OCI-LY1 (cell line): ENCODE results near the gene NGFR.

Experiments used
- H2AFZ ChIP-seq: fragments of 200-600 bp; sonication (generic), shearing (Covaris generic); 2 replicates; pipeline ENCODE4 v1.6.0; 2014; ENCODE audit warnings: antibody characterized with exemption, mild to moderate bottlenecking, low read length
- H3F3A ChIP-seq: fragments of 200-600 bp; sonication (generic), shearing (Covaris generic); 2 replicates; pipeline ENCODE4 v1.6.0; 2014; ENCODE audit warnings: mild to moderate bottlenecking, antibody characterized with exemption, low read length, moderate library complexity; ENCODE audit not compliant: insufficient read depth
- H3K27ac ChIP-seq: fragments of 200-600 bp; sonication (generic); 2 replicates; pipeline ENCODE4 v1.5.1; 2014; ENCODE audit warnings: low read length, mixed run types, mild to moderate bottlenecking, low read depth; ENCODE audit not compliant: poor library complexity, severe bottlenecking
- H3K27me3 ChIP-seq: fragments of 200-600 bp; sonication (generic); 2 replicates; pipeline ENCODE4 v1.6.0; 2014; ENCODE audit warnings: antibody characterized with exemption, mild to moderate bottlenecking, low read length, moderate library complexity; ENCODE audit not compliant: insufficient read depth
- H3K36me3 ChIP-seq: fragments of 200-600 bp; sonication (generic); 2 replicates; pipeline ENCODE4 v1.6.1; 2014; ENCODE audit warnings: mild to moderate bottlenecking, antibody characterized with exemption, low read length, moderate library complexity, mixed read lengths; ENCODE audit not compliant: insufficient read depth
- H3K4me1 ChIP-seq: fragments of 200-600 bp; sonication (generic); 2 replicates; pipeline ENCODE4 v1.5.1; 2014; ENCODE audit warnings: mild to moderate bottlenecking, low read length, moderate library complexity; ENCODE audit not compliant: insufficient read depth, severe bottlenecking
- H3K4me2 ChIP-seq: fragments of 200-600 bp; sonication (generic), shearing (Covaris generic); 2 replicates; pipeline ENCODE4 v1.6.1; 2014; ENCODE audit warnings: low read length
- H3K4me3 ChIP-seq: fragments of 200-600 bp; sonication (generic); 2 replicates; pipeline ENCODE4 v1.5.1; 2014; ENCODE audit warnings: low read length, low read depth, mild to moderate bottlenecking, mixed read lengths; ENCODE audit not compliant: poor library complexity, severe bottlenecking
- H3K79me2 ChIP-seq: fragments of 200-600 bp; shearing (Covaris generic); 2 replicates; pipeline ENCODE4 v1.6.1; 2016; ENCODE audit warnings: mixed run types, low read length, mixed read lengths; ENCODE audit not compliant: insufficient read depth
- H3K9ac ChIP-seq: fragments of 200-600 bp; sonication (generic), shearing (Covaris generic); 2 replicates; pipeline ENCODE4 v1.6.1; 2014; ENCODE audit warnings: mild to moderate bottlenecking, low read length, mixed read lengths
- H3K9me2 ChIP-seq: fragments of 200-600 bp; sonication (generic), shearing (Covaris generic); 2 replicates; pipeline ENCODE4 v1.6.1; 2014; ENCODE audit warnings: low read depth, mild to moderate bottlenecking, low read length, mixed read lengths
- H3K9me3 ChIP-seq: fragments of 200-600 bp; shearing (Covaris generic); 2 replicates; pipeline ENCODE4 v1.6.1; 2014; ENCODE audit warnings: low read length, mixed read lengths
- H4K20me1 ChIP-seq: fragments of 200-600 bp; sonication (generic), shearing (Covaris generic); 2 replicates; pipeline ENCODE4 v1.6.0; 2016; ENCODE audit warnings: mild to moderate bottlenecking, low read length; ENCODE audit not compliant: insufficient read depth
- EZH2 ChIP-seq: fragments of 200-600 bp; sonication (generic), shearing (Covaris generic); IDR thresholded peaks from 2 replicates; pipeline ENCODE4 v1.8.0; 2017; ENCODE audit warnings: borderline replicate concordance, mixed run types, mild to moderate bottlenecking, antibody characterized with exemption, low read length, moderate library complexity, mixed read lengths
- TF ChIP-seq, protein P1 (sequence below): fragments of 200-600 bp; sonication (generic), shearing (Covaris generic); IDR thresholded peaks from 2 replicates; pipeline ENCODE4 v1.5.1; 2017; ENCODE audit warnings: mild to moderate bottlenecking, antibody characterized with exemption, low read length, moderate library complexity, mixed read lengths

NGFR gene

GRCh38 chr17:49497148-49498028 lies 2.3 kb downstream of the NGFR start:
- Histone ChIP-seq H3K4me3 (no peak overlapping the region), H3K9me2 (no peaks in the 10 kb centered on the region), H2AFZ (no peak overlapping the region), H3F3A (no peaks in the 10 kb centered on the region), H3K36me3 (no peaks in the 10 kb centered on the region), H3K79me2 (no peaks in the 10 kb centered on the region), H3K27ac (no peak overlapping the region), H3K9ac (no peak overlapping the region), H3K4me2 (no peak overlapping the region; the same call in 1 of the 2 replicates), H4K20me1 (no peaks in the 10 kb centered on the region), H3K4me1 (peaks cover 22% of the 10 kb centered on the region), H3K9me3 (no peaks in the 10 kb centered on the region), H3K27me3 (peaks cover 14% of the 10 kb centered on the region)
- TF ChIP-seq, protein P1, sequence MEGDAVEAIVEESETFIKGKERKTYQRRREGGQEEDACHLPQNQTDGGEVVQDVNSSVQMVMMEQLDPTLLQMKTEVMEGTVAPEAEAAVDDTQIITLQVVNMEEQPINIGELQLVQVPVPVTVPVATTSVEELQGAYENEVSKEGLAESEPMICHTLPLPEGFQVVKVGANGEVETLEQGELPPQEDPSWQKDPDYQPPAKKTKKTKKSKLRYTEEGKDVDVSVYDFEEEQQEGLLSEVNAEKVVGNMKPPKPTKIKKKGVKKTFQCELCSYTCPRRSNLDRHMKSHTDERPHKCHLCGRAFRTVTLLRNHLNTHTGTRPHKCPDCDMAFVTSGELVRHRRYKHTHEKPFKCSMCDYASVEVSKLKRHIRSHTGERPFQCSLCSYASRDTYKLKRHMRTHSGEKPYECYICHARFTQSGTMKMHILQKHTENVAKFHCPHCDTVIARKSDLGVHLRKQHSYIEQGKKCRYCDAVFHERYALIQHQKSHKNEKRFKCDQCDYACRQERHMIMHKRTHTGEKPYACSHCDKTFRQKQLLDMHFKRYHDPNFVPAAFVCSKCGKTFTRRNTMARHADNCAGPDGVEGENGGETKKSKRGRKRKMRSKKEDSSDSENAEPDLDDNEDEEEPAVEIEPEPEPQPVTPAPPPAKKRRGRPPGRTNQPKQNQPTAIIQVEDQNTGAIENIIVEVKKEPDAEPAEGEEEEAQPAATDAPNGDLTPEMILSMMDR: no peak
- no peak for TF ChIP-seq EZH2

- Histone ChIP-seq H3K27me3 (peaks cover 14% of the 10 kb centered on the region), H3K4me2 (no peak overlapping the region), H4K20me1 (no peaks in the 10 kb centered on the region)
These were observed 3.0 kb downstream of the NGFR start for GRCh38 chr17:49498029-49498615.

GRCh38 chr17:49501496-49501895 lies 6.4 kb downstream of the NGFR start:
- TF ChIP-seq, protein P1: no peak
- no peak for TF ChIP-seq EZH2
- Histone ChIP-seq H3K9ac (no peak overlapping the region), H3K36me3 (no peaks in the 10 kb centered on the region), H4K20me1 (no peaks in the 10 kb centered on the region), H3K4me3 (no peak overlapping the region), H2AFZ (no peak overlapping the region), H3K4me1 (peaks cover 4% of the 10 kb centered on the region), H3K9me3 (no peaks in the 10 kb centered on the region), H3F3A (no peaks in the 10 kb centered on the region), H3K4me2 (no peak overlapping the region), H3K9me2 (no peaks in the 10 kb centered on the region), H3K27ac (no peak overlapping the region), H3K79me2 (no peaks in the 10 kb centered on the region), H3K27me3 (peaks cover 14% of the 10 kb centered on the region)

More at GRCh38 chr17:49498029-49498615, 3.0 kb downstream of the NGFR start:
- H3K79me2 ChIP-seq: no peaks in the 10 kb centered on the region
- H3K9ac ChIP-seq: no peak overlapping the region
- no peak overlapping the region for H2AFZ ChIP-seq
- no peaks in the 10 kb centered on the region for H3F3A ChIP-seq
- H3K36me3 ChIP-seq: no peaks in the 10 kb centered on the region
- no peak overlapping the region for H3K4me3 ChIP-seq
- no peak overlapping the region for H3K27ac ChIP-seq
- H3K4me1 ChIP-seq: peaks cover 22% of the 10 kb centered on the region
- TF ChIP-seq EZH2: no peak
- TF ChIP-seq, protein P1: no peak
- H3K9me3 ChIP-seq: no peaks in the 10 kb centered on the region
- no peaks in the 10 kb centered on the region for H3K9me2 ChIP-seq
